Glutamatergic neuron (in vitro differentiated cells): ENCODE measurements around the gene TBX6. TPM values are rescaled to one million over a fixed set of nuclear protein-coding genes. Genes with fewer than 3 reads are reported as not detected.

Experiments
- DNase-seq: peaks from one replicate; pipeline ENCODE4 v3.0.0; 2022
- H3K27ac Mint-ChIP-seq: one replicate; pipeline ENCODE4 v1.8.0; 2020; ENCODE audit warnings: mild to moderate bottlenecking, mixed read lengths, inconsistent platforms; ENCODE audit not compliant: unreplicated experiment
- H3K27me3 Mint-ChIP-seq: one replicate; pipeline ENCODE4 v1.8.0; 2020; ENCODE audit warnings: mild to moderate bottlenecking, moderate library complexity, mixed read lengths, inconsistent platforms; ENCODE audit not compliant: unreplicated experiment
- H3K36me3 Mint-ChIP-seq: one replicate; pipeline ENCODE4 v1.8.0; 2020; ENCODE audit warnings: mild to moderate bottlenecking, mixed read lengths, inconsistent platforms; ENCODE audit not compliant: unreplicated experiment
- H3K4me1 Mint-ChIP-seq: one replicate; pipeline ENCODE4 v1.8.0; 2020; ENCODE audit warnings: mild to moderate bottlenecking, low read depth, mixed read lengths, inconsistent platforms; ENCODE audit not compliant: unreplicated experiment
- H3K4me3 Mint-ChIP-seq: one replicate; pipeline ENCODE4 v1.8.0; 2020; ENCODE audit warnings: mild to moderate bottlenecking, mixed read lengths, inconsistent platforms; ENCODE audit not compliant: unreplicated experiment
- H3K9me3 Mint-ChIP-seq: one replicate; pipeline ENCODE4 v1.8.0; 2020; ENCODE audit warnings: mild to moderate bottlenecking, moderate library complexity, mixed read lengths, inconsistent platforms; ENCODE audit not compliant: unreplicated experiment
- CTCF ChIP-seq: fragments of 200-600 bp; sonication (generic); IDR thresholded peaks from one replicate; pipeline ENCODE4 v1.5.0; 2021; ENCODE audit not compliant: partially characterized antibody, unreplicated experiment
- total RNA-seq: library from RNA; stranded (reverse); fragmentation: NEBNext Ultra II Directional; extraction: Animal tissue kit (Norgen Biotek cat#: 25700); gene quantifications from one replicate; pipeline ENCODE4 v1.2.1, GENCODE V29; 2021; ENCODE audit not compliant: unreplicated experiment

Gene TBX6
- total RNA-seq, 1 donor from 2014 or later, result 0.86 TPM

DNA sequence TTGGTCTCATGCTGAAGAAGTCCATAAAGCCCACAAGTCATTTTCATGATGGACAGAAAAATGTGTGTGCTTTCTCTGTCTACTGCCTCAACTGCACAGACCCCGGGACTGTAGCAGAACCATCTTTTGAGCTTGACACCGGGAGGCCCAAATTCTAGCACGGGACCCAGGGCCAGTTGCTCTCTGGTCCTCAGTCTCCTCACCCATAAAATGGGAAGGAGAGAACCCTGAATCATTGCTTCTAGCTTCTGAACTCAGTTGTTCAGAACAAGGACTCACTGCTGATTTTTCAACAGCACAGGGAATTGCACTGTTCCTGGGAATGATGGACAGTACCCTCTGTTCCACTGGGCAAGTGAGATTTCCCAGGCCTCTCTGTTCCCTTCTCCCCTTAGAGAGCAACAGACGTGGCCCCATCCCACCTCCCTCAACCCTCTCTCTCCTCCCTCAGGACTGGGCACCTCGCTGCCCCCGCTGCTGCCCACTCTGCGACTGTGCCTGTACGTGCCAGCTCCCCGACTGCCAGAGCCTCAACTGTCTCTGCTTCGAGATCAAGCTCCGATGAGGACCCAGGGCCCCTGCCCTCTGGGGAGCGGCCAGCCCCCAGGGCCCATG, 28.3 kb downstream of the TBX6 start:
- Mint-ChIP-seq H3K27ac (no peak overlapping the region), H3K4me1 (peaks cover 18% of the 10 kb centered on the region), H3K27me3 (peaks cover 11% of the 10 kb centered on the region), H3K4me3 (no peak overlapping the region), H3K9me3 (peaks cover 5% of the 10 kb centered on the region), H3K36me3 (no peaks in the 10 kb centered on the region)
- no peak for TF ChIP-seq CTCF
- DNase-seq, result no peak

- peak overlapping the region; percentile 97 for H3K27ac Mint-ChIP-seq
- DNase-seq, result peak; percentile 50
Measured at GRCh38 chr16:30060836-30061554, 30.7 kb downstream of the TBX6 start.

DNA sequence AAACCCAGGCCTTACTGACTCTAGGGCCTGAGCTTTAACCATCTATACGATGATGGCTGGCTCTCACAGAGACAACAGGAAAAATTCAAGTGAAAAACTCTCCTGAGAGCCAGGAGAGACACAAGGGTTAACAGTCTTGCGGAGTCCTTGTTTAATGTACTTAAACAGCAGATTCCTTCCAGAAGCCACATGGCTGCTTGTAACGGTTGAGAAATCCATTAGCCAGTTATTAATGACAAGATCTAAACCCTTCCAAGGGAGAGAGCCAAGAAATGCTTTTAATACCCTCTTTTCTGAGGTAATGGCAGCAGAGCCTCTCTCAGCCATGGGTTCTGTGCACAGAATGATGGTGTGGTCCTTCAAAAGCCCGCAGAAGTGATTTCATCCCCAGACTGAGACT, 31.4 kb downstream of the TBX6 start:
- Mint-ChIP-seq H3K4me1 (peaks cover 12% of the 10 kb centered on the region), H3K27me3 (peaks cover 12% of the 10 kb centered on the region), H3K36me3 (no peaks in the 10 kb centered on the region), H3K4me3 (peak overlapping the region; percentile 82), H3K9me3 (peaks cover 6% of the 10 kb centered on the region), H3K27ac (peak overlapping the region; percentile 97)
- TF ChIP-seq CTCF, result no peak
- DNase-seq, result no peak

More at GRCh38 chr16:30060836-30061554, 30.7 kb downstream of the TBX6 start:
- H3K4me1 Mint-ChIP-seq, result peaks cover 12% of the 10 kb centered on the region
- peaks cover 5% of the 10 kb centered on the region for H3K9me3 Mint-ChIP-seq
- TF ChIP-seq CTCF, result no peak
- no peaks in the 10 kb centered on the region for H3K36me3 Mint-ChIP-seq
- H3K4me3 Mint-ChIP-seq, result peak overlapping the region; percentile 82
- H3K27me3 Mint-ChIP-seq, result peaks cover 13% of the 10 kb centered on the region

DNA sequence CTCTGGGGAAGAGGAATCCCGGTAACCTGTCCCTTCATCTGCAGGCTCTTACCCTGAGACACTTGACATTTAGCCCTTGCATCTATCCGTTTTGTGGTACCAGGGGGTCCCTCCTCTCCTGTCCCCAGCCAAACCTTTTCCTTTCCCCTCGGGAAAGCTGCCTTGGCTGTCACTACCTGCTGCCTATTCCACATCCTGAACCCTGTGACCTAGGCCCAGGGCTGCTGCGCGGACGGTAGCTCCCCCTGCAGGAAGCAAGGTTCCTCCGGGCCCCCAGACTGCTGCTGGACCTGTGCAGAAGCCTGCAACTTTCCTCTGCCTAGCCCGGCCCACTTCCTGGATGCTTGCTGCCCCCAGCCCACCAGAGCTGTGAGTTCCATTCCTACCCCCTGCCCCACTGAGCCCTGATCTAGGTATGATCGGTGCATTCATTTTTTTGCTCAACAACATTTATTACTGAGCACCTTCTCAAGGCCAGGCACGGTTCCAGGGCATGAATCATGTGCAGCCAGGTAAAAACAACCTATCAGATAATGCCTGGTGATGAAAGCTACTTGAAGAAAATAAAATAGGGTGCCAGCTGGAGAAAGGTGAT, 36.7 kb downstream of the TBX6 start:
- peaks cover 9% of the 10 kb centered on the region for H3K27me3 Mint-ChIP-seq
- H3K4me1 Mint-ChIP-seq, result peaks cover 2% of the 10 kb centered on the region
- no peaks in the 10 kb centered on the region for H3K36me3 Mint-ChIP-seq
- no peak overlapping the region for H3K4me3 Mint-ChIP-seq
- no peak overlapping the region for H3K27ac Mint-ChIP-seq
- peaks cover 5% of the 10 kb centered on the region for H3K9me3 Mint-ChIP-seq
- DNase-seq, result peak; percentile 79
- TF ChIP-seq CTCF, result peak; percentile 43

DNA sequence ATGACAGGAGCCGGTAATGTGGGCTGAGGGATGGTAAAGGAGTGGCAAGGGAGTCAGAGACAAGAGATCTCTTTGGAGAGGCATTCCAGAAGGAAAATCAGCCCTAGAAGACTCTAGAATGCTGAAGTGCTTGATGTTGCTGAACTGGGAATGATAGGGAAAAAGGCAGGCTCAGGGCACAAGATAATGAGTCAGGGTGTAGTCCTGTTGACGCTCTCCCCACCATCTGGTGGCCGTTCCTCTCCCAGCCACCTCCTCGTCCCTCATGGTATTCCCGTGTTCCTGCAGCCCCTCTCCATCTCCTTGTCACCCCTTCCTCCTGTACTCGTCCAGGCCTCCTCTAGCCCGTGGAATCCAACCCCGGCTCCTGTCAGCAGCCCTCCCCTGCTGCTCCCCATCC, 37.3 kb downstream of the TBX6 start:
- H3K27me3 Mint-ChIP-seq, result peaks cover 12% of the 10 kb centered on the region
- no peak overlapping the region for H3K27ac Mint-ChIP-seq
- peaks cover 5% of the 10 kb centered on the region for H3K9me3 Mint-ChIP-seq
- peak overlapping the region; percentile 64 for H3K4me3 Mint-ChIP-seq
- peaks cover 2% of the 10 kb centered on the region for H3K4me1 Mint-ChIP-seq
- TF ChIP-seq CTCF, result no peak
- no peak for DNase-seq
- no peaks in the 10 kb centered on the region for H3K36me3 Mint-ChIP-seq
